ENCODE measurements around the gene CDK18.
"Not testable (repeated sequence)": the region's sequence is repeated elsewhere in the genome, so short reads cannot be mapped to it uniquely, and the experiment has no call there.

The CDK18 gene

DNA sequence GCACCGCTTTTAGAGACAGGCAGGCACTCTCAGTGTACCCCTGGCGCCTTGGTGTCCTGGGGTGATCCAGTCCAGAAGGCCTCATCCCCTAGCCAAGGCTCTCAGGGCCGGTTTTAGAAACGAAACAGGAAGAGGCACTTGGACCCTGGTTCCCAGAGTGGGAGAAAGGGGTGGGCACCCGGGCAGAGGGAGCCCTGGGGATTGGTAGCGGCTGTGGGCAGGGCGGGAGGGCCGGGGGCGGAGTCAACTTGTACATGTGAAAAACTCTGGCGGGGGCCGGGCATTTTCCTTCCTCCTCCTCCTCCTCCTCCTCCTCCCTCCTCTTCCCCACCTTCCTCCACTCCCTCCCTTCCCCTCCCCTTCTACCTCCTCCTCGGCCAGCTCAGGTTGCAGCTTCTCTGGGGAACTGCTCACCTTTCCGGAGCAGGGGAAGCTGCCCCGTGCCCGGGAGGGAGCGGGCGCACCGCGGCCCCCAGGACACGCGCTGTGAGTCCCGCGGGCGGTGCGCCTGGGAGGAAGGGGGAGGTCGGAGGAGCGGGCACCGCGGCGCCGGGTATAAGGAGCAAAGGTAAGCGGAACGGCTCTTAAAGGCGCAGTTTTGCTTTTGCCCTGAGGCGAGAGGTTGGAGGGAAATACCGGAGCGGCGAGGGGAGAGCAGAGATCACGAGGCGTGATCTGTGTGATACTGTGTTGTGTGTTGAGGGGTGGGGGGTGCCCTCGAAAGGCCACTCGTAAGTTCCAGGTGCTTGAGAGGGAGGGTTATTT is at the start of gene CDK18:
TSS of gene CDK18 (plus strand) at position 359 of the 765 bp plus-strand sequence. CDS start 18,499 bp downstream, outside the sequence.
- peak in 1 of 2 donors; percentile 22 for DNase-seq (ENCODE audit: extremely low read depth in 1 of 2, low read depth in 1 of 2)

DNA sequence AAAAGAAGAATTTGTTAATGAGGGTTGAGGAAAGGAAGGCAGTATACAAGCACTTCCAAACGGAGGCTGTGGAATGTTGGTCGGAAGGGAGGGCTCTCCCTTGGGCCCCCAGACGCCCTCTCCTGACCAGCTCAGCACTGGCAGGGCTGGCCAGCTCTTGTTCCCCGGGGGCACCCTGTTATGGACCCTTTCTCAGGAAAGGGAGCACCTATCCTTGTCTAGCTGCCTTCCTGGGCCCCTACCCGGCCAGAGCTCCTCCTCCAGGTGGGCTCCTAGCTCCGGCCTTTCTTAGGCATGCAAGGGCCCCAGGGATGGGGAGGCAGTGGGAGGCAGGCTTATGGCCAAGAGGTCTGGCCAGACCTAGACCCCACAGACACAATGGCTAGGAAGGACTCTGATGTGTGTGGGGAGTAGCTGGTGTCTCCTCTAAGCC is 49.5 kb upstream of the CDK18 start:
- DNase-seq (ENCODE audit: extremely low read depth in 1 of 2, low read depth in 1 of 2), result no peak

DNA sequence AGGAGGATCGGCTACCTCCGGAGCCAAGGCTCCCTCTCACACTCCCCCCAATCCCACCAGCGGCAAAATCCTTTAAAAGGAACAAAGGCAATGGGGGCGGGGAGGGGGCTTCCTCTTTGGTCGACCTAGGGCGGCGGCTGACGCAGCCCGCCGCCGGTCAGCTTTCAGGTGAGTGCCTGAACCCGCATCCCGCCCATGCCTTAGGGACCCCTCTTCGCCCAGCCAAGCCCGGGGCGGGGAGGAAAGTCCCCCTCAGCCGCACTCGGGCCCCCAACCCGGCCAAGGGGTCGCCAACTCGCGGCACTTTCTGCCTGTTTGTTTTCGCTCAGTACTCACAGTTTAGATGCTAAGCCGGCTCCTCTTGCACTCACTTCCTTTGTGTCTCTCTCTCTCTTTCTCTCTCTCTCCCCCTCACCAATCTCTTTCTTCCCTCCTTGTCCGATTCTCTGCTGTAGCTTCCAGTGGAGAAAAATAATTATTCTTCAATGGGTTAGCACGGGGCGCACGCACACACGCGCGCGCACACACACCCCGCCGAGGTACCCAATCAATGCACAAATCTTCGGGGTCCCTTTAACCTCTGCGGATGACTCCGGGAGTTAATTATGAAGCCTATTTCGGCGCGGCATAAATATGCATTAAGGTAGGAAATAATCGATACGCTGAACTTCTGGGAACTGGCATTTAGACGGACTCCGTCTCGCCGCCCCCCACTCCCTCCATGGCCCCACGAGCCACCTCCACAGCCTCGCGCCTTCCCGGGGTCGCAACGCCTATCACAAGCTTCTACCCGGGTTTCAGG is 48.7 kb upstream of the CDK18 start, which contains the start of gene BLACAT1:
TSS of gene BLACAT1 (minus strand) at position 465 of the 802 bp plus-strand sequence.
- no peak for DNase-seq (ENCODE audit: extremely low read depth in 1 of 2, low read depth in 1 of 2)

DNA sequence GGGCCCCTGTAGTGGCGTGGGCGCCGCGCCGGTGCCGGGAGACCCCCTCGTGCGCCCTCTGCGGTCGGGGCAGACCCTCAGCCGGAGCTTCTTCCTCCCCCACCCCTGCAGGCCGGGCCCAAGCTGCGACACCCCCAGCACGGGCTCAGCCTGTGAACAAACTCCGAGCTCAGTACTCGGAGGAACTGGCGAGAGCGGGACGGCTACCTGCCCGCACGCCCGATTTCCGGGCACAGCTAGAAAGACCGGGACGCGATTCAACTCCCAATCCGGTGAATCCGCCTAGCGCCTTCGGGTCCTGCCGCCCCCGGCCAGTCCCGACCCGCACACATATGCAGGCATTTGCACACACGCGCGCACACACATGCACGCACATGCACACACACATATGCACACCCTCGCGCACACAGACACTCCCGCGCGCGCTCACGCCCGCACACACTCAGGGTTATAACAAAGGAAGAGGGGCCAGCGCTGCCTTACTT is 48.0 kb upstream of the CDK18 start:
- DNase-seq (ENCODE audit: extremely low read depth in 1 of 2, low read depth in 1 of 2), result no peak

DNA sequence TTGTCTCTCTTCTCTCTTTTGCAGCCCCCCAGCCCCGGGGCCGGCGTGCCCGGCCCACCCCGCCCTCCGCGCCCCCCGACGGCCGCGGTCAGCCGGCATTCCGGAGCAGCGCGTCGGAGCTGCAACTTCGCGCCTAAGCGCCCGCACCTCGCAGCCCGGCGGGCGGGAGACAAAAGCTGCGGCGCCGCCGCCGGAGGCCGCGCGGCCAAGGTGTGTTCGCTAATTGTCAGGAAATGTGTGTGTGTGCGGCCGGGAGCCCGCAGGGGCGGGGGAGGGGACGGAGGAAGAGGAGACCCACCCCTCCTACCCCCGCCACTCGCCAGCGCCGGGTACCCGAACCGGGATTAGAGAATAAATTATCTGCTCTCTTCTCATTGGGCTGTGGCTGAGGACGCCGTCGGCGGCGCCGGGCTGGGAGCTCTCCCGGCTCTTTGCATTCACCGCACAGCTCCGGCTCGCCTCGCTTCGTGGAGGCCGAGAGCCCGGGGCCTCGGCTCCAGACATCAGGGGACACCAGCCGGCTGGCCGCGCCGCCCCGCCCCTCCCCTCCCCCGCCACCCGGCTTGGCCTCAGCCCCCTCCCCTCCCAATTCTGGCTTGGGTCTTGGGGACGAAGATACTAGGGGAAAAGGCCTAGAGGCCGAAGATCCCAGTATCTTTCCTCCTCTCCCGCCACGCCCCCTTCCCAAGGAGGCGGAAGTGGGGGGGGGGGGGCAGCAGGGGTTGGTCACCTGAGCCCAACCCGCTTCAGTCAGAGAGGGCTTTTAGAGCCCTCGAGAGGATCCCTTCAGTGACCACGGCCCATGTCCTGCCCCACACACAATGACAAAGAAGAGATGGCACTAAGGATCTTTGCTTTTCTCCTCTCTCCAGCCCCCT is 47.4 kb upstream of the CDK18 start:
- no peak for DNase-seq (ENCODE audit: extremely low read depth in 1 of 2, low read depth in 1 of 2)

DNA sequence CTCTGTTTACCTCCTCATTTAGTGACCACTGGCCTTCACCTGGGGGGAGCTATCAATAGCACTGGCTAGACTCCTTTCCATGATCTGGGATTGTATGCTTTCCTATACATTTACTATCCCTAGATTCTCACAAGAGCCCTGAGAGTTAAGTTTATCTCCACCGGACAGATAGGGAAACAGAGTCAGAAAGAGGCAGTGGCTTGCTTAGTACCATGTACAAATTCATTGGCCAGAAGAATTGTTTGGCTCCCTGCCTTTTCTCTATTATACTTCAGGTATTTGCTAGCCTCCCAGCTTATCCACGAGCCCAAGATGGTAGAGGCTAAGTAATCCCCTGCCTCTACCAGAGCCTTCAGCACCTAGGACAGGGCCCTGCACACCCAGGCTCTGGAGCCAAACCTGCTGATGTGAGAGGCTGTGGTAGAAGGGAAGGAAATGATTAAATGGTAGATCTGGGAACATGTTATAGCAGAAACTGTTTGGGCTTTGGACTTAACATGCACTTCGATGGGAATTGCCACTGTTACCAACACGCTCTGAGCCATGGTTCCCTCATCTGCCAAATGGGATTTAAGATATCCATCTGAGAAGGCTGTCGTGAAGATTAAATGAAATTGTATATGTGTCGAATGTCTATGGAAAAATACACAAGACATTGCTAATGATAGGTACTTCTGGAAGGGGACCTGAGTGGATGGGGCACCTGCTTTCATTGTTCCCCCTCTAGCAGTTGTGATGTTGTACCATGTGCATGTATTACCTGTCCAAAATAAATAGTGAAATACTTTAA is 45.5 kb upstream of the CDK18 start:
- DNase-seq (ENCODE audit: extremely low read depth in 1 of 2, low read depth in 1 of 2), result no peak

DNA sequence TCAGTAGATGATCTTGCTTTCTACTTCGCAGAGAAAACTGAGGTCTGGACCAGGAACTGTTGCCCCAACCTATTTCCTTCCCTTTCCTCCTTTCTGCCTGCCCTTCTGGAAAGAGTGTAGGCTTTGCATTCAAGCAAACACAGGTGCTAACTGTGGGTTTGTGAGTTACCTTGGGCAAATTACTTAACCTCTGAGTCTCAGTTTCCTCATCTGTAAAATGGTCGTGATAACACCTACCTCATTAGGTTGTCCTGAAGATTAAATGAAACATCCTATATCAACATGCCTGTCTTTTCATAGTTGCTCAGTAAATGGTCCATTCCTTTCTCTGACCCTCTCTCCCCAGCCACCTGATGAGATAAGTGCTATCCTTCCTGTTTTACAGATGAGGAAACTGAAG is 39.1 kb upstream of the CDK18 start:
- no peak for DNase-seq (ENCODE audit: extremely low read depth in 1 of 2, low read depth in 1 of 2)

DNA sequence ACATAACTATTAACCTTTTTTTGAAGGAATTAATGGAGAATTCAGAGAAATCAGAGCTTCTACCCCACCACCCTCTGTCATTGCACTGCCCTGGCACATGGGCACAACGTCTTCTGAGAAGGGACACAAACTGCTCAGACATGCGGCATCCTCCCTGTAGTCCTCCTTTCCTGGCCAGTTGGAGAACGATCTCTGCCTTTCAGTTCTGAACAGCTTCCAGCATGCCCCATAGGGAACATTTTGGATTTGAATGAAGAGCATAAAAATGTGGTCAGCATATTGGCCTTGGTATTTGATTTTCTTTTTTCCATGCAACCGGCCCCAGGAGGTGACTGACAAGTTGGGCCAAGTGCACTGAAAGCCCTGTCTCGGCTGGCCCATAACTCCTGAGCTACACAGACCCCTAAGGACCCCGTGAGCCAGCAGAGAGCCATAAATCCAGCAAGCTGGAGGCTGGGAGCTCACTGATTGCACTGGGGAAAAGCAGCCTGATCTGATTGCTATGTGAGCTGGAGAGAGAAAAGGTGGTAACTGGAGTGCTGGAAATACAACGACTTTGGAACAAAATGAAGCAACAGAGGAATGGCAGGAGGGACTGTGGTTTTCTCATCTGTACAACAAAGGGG is 37.8 kb upstream of the CDK18 start:
- no peak for DNase-seq (ENCODE audit: extremely low read depth in 1 of 2, low read depth in 1 of 2)

DNA sequence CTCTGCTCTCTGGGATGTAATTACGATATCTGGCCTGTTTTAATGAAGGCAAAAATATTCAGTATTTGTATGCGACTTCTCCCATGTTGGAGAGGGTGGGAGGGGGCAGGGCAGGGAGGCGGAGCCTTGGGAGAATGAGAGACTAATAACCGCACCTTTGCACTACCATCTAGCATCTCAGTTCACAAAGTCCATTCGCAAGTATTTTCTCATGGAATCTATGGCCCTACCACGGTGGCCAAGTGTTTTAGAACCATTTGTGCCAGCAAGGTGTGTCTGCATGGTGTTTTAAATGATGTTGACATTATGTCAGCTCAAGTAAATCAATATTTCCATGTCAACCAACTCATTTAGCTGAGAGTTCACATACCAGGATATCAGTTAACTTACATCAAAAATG is 34.3 kb upstream of the CDK18 start:
- DNase-seq (ENCODE audit: extremely low read depth in 1 of 2, low read depth in 1 of 2), result no peak

DNA sequence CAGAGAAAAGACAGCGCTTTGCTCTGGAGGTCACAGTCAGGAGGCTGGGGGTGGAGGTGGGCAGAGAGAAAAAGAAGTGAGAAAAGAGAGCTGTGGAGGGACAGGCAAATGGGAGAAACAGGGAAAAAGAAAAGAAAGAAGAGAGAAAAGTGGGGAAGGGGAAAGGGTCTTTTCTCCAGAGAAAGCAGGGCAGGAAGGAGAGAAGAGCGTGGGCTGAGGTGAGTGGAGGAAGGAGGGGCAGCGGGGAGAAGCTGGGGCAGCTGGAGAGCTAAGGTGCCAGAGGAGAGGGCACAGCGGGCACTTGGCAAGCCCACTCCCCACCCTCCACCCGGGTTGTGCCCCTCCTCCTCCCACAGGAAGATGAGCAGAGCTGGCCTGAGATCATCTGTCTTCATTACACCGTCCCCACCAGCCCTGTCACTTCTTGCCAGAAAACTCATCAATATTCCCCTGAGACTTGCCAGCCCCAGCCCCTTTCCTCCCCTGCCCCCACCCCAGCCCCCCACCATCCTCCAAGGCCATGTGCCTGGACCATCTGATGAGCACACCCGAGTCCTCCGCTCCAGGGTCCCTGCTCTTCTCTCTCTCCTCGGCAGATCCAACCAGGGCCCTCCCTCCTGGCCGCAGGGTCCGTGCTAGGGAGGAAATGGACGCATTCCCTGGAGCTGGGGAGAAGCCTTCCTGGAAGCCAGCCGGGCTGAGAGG is 31.6 kb upstream of the CDK18 start:
- no peak for DNase-seq (ENCODE audit: extremely low read depth in 1 of 2, low read depth in 1 of 2)

DNA sequence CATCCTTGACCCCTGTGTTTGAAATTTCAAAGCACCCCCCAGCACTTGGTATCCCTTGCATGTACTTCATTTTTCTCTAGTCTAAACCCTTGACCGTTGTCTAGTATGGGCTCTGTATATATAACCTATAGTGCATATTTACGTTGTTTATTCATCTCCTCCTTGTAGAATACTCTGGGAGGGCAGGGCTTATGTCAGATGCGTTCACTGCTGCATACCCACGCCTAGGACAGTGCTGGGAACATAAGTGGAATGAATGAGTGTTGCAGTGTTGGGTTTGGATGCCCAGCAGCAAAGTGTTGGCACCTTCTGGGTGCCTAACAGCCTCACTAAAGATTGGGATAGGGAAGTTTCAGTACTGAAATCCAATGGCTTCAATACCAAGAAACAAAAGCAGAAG is 31.0 kb upstream of the CDK18 start:
- no peak for DNase-seq (ENCODE audit: extremely low read depth in 1 of 2, low read depth in 1 of 2)

DNA sequence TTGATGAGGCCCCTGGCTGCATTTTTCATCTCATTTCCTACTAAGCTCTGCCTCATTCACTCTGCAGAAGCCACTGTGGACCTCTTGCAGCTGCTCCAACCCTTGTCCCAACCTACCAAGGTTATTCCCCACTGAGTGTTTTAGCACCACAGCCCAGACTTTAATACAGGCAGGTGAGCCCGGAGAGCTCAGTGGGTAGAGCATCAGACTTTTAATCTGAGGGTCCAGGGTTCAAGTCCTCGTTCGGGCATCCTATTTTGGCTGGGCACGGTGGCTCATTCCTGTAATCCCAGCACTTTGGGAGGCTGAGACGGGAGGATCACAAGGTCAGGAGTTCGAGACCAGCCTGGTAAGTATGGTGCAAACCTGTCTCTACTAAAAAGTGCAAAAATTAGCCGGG is 30.5 kb upstream of the CDK18 start:
- DNase-seq (ENCODE audit: extremely low read depth in 1 of 2, low read depth in 1 of 2), result no peak

DNA sequence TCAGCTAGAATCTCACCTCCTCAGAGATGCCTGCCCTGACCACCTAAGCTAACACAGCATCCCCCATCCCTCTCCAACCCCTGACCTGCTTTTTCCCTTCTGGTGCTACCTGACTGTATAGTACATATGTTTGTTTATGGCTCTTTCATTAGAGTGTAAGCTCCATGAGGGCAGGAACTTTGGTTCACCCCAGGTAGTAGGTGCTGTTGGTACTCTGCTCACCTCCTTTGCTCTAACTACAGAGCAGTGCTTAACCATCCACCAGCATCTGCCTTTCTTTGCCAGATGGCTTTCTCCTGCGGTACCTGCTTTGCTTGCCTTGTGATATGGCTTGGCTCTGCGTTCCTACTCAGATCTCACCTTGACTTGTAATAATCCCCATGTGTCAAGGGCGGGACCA is 29.9 kb upstream of the CDK18 start:
- DNase-seq (ENCODE audit: extremely low read depth in 1 of 2, low read depth in 1 of 2), result no peak

DNA sequence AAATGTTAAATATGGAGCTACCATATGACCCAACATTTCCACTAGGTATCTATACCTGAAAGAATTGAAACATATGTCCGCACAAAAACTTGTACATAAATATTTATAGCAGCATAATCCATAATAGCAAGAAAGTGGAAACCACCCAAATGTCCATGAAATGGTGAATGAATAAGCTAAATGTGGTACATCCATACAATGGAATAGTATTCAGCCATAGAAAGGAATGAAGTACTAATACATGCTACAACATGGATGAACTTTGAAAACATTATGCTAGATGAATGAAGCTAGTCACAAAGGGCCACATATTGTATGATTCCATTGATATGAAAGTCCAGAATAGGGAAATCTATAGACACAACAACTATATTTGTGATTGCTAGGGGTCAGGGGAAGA is 28.6 kb upstream of the CDK18 start:
- DNase-seq (ENCODE audit: extremely low read depth in 1 of 2, low read depth in 1 of 2), result no peak

DNA sequence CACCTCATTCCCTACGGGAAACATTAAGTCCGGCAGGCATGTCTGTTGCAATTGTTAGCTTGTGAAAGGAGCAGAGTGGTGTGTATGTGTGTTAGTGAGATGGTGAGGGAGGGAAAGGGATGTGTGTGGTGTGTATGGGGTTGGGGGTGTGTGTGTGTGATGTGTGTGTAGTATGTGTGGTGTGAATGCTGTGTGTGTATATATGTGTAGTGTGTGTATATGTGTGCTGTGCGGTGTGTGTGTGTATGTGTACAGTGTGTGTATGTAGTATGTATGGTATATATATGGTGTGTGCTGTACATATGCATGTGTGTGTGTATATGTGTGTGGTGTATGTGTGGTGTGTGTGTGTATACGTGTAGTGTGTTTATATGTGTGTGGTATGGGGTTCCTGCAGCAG is 27.8 kb upstream of the CDK18 start:
- DNase-seq (ENCODE audit: extremely low read depth in 1 of 2, low read depth in 1 of 2), result no peak

DNA sequence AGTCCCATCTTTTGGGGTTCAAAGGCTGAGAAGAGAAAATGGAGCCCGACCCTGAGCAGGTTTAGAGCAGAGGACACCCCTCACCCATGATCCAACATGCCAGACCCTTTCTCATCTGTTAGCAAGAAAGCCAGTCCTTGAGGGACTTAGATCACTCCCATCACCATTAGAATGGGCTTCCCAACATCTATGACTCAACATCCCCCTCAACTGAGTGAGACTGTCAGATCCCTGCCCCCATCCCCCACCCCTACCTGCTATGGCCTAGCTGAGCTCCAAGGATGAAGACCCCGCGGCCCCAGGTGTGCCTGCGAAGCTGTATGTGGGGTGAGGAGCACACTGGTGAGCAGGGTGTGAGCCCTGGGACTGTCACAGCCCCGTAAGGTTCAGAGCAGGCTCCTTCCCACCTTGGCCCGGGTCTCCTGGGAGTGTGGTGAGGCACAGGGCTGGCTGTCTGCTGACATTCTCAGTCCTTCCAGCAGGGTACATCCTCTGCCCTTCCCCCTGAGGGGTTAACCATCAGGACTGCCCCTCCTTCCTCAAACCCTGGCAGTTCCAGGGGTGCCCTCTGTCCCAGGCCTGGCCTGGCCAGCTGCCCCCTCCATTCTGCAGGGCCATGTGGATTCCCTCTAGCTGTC is 27.2 kb upstream of the CDK18 start:
- DNase-seq (ENCODE audit: extremely low read depth in 1 of 2, low read depth in 1 of 2), result no peak

DNA sequence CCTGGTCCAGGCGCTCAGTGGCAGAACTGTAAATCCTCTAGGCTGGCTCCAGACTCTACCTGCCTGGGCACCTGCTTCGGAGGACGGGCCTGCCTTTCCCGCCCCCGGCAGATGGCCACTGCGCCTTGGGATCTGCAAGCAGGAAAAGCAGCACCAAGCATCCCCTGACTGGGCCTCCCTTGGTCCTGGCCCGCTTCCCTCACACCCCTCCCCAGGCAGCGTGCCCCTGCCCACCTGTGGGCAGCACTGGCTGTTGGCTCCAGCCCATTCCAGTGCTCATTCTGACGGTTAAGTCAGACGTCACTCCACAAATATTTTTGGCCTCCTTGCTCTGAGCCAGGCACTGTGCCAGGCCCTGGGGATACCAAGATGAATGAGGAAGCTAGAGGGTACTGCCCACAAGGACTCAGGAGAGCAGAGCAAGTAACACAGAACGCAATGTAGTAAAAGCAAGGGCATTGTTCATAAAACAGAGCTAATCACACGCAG is 26.7 kb upstream of the CDK18 start:
- DNase-seq (ENCODE audit: extremely low read depth in 1 of 2, low read depth in 1 of 2), result no peak

DNA sequence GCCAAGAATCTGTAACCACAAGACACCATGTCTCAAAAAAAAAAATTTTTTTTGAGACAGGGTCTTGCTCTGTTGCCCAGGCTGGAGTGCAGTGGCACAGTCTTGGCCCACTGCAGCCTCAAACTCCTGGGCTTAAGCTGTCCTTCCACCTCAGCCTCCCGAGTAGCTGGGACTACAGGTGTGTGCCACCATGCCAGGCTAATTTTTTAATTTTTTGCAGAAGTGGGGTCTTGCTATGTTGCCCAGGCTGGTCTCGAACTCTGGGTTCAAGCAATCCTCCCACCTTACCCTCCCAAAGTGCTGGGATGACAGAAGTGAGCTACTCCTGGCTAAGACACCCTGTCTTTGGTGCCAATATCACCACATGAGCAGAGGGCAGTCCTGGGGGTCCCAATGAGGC is 25.5 kb upstream of the CDK18 start:
- not testable (repeated sequence) for DNase-seq (ENCODE audit: extremely low read depth in 1 of 2, low read depth in 1 of 2)
